Gastroesophageal sphincter (tissue), 3 donors: ENCODE data around the gene SYCP2L.

Source experiments
- CTCF ChIP-seq, 4 experiments: fragments of 200-600 bp in 2 of 4; fragments of 450-650 bp in 2 of 4; sonication (generic) in 1 of 4; IDR thresholded peaks; one replicate each; pipeline ENCODE4 v1.5.1; 2017 to 2019; ENCODE audit warnings: antibody characterized with exemption in 4 of 4, mild to moderate bottlenecking in 2 of 4, moderate library complexity in 2 of 4
- EP300 ChIP-seq: sonication (generic); formaldehyde crosslinking; IDR thresholded peaks from one replicate; pipeline ENCODE4 v1.6.1; 2017; ENCODE audit warnings: antibody characterized with exemption, mild to moderate bottlenecking
- POLR2A ChIP-seq, 2 donors: fragments of 450-650 bp; IDR thresholded peaks; one replicate each; pipeline ENCODE4 v1.6.1; 2017; ENCODE audit warnings: antibody characterized with exemption in 2 of 2, mild to moderate bottlenecking in 2 of 2, moderate library complexity in 1 of 2
- POLR2AphosphoS5 ChIP-seq: sonication (generic); formaldehyde crosslinking; IDR thresholded peaks from one replicate; pipeline ENCODE4 v1.6.1; 2017; ENCODE audit warnings: antibody characterized with exemption

DNA sequence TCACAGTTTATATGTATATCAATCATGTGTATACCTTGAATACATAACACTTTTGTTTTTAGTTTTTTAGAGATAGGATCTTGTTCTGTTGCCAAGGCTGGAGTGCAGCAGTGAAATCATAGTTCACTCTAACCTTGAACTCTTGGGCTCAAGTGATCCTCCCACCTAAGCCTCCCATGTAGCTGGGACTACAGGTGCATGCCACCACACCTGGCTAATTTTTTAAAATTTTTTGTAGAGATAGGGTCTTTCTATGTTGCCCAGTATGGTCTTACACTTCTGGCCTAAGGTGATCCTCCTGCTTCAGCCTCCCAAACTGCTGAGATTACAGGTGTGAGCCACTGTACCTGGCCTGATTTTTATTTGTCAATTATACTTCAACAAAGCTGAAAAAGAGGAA lies 69.9 kb downstream of the SYCP2L start:
- TF ChIP-seq CTCF (IDR thresholded peaks at IDR 0.05) (no peak), EP300 (no peak), POLR2AphosphoS5 (no peak), POLR2A (IDR thresholded peaks at IDR 0.05) (no peak)
